ENCODE data around the gene KRTAP5-9. TPM values are rescaled to one million over a fixed set of nuclear protein-coding genes. Genes with fewer than 3 reads are reported as not detected.

Gene KRTAP5-9
- total and polyA plus RNA-seq, 2 of the 8 experiments (the other 6 are each of a cell fraction or from before 2014, with no cell fraction given): 0.11 TPM; not detected in 1

DNA sequence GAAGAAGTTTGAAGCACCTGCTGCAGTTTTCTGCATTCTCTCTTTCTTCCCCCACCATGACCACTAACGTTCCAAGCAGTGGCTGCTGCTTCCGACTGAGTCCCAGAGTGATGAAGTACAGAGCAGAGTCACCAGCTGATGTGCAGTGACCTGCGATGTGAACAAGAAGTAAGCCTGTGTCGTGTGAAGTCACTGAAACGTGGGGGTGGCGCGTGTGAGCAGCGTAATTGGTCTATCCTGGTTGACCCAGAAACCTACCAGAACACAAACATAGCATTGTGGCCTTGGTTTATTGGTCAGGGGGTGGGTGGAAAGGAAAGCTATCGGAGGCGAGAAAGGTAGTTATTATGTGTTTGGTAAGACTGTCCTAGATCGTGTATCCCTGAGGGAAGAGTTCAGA, 17.6 kb upstream of the KRTAP5-9 start:
- Histone ChIP-seq H3K18ac (ENCODE audit: extremely low read depth, low read length) (no peak overlapping the region), H2BK5ac (ENCODE audit: low read depth, low read length) (no peak overlapping the region), H3K4me3 (ENCODE audit: extremely low read depth in 1 of 4, insufficient read depth in 2 of 4, low read depth in 3 of 4, low read length in 4 of 4) (no peak overlapping the region), H3K9ac (replicated peaks in 1 of 4; ENCODE audit: extremely low read depth in 1 of 4, low read depth in 3 of 4, low read length in 3 of 4) (no peak overlapping the region), H3K79me2 (ENCODE audit: control insufficient read depth in 1 of 2, insufficient read depth in 2 of 2, low read length in 2 of 2) (no peaks in the 10 kb centered on the region), H4K8ac (ENCODE audit: extremely low read depth, insufficient read depth, low read length) (no peak overlapping the region), H4K91ac (replicated peaks; ENCODE audit: insufficient read length, low read length) (no peak overlapping the region), H3K27me3 (replicated peaks in 1 of 4; ENCODE audit: control insufficient read depth in 3 of 4, extremely low read depth in 1 of 4, insufficient read depth in 3 of 4, low read length in 3 of 4) (no peaks in the 10 kb centered on the region), H2AFZ (ENCODE audit: low read length) (no peak overlapping the region), H2BK120ac (replicated peaks; ENCODE audit: low read depth, low read length) (no peak overlapping the region), H3K56ac (replicated peaks; ENCODE audit: insufficient read length, low read depth, low read length) (no peak overlapping the region), H2AK5ac (ENCODE audit: low read depth, low read length) (no peak overlapping the region), H3K9me3 (ENCODE audit: insufficient read depth in 2 of 2, low read depth in 1 of 2, low read length in 1 of 2) (no peaks in the 10 kb centered on the region), H3K27ac (ENCODE audit: low read depth, low read length) (no peak overlapping the region), H3K14ac (ENCODE audit: insufficient read length) (no peak overlapping the region), H4K20me1 (replicated peaks in 1 of 2; ENCODE audit: control insufficient read depth in 1 of 2, insufficient read depth in 2 of 2, low read length in 2 of 2) (no peaks in the 10 kb centered on the region), H3K36me3 (ENCODE audit: control insufficient read depth in 2 of 4, insufficient read depth in 4 of 4, low read length in 3 of 4) (no peaks in the 10 kb centered on the region), H3K23me2 (ENCODE audit: low read depth, low read length) (no peaks in the 10 kb centered on the region; the same call in 1 of the 2 replicates), H4K5ac (ENCODE audit: insufficient read length, low read depth, low read length) (no peak overlapping the region), H3K4me2 (ENCODE audit: insufficient read depth in 1 of 2, low read depth in 2 of 2, low read length in 2 of 2) (no peak overlapping the region), H2BK20ac (ENCODE audit: low read length) (no peak overlapping the region), H3K4ac (replicated peaks; ENCODE audit: insufficient read length, low read depth, low read length) (no peak overlapping the region), H3K23ac (ENCODE audit: insufficient read length) (no peak overlapping the region), H2BK15ac (ENCODE audit: low read length) (no peak overlapping the region), H3K79me1 (ENCODE audit: low read depth, low read length) (no peaks in the 10 kb centered on the region), H2BK12ac (ENCODE audit: low read depth, low read length) (no peak overlapping the region), H3K4me1 (replicated peaks in 1 of 4; ENCODE audit: control insufficient read depth in 3 of 4, insufficient read depth in 4 of 4, low read length in 3 of 4) (no peaks in the 10 kb centered on the region)
- ChIA-PET POLR2A (ENCODE audit: partially characterized antibody) (no interaction called here), CTCF (ENCODE audit: partially characterized antibody) (interaction anchor here (1.2 to 1.7 kb wide), 2 partner anchors 11 to 33 kb away, joined by 3 to 5 read pairs; no protein-coding TSS in a partner anchor)
- no peak for FAIRE-seq
- peak in 1 of 2 experiments; percentile 13 for DNase-seq (ENCODE audit: low read depth in 1 of 2, low spot score in 2 of 2)
- WGBS, 2 experiments (ENCODE audit: extremely low coverage in 1 of 2, insufficient coverage in 1 of 2, insufficient read length in 1 of 2, insufficient replicate concordance in 2 of 2, low coverage in 1 of 2, low lambda C conversion rate in 2 of 2, missing lambda C conversion rate in 1 of 2): 91% methylated on average over 11 of the region's 11 CpGs; no CpG with 5 or more reads in 1 of the 2 experiments
- no peak for TF ChIP-seq BRCA1 (IDR thresholded peaks at IDR 0.05; ENCODE audit: low read depth, low read length)
- no peak for TF ChIP-seq CBX8 (IDR thresholded peaks at IDR 0.05; ENCODE audit: borderline replicate concordance, low read depth, low read length)
- TF ChIP-seq HDAC6 (IDR thresholded peaks at IDR 0.05; ENCODE audit: low read depth, low read length): no peak
- TF ChIP-seq SP4 (IDR thresholded peaks at IDR 0.05; ENCODE audit: low read length): no peak
- TF ChIP-seq PHF8 (conservative IDR thresholded peaks at IDR 0.05; ENCODE audit: low read depth, low read length): no peak
- no peak for TF ChIP-seq CHD2 (IDR thresholded peaks at IDR 0.05; ENCODE audit: low read length)
- TF ChIP-seq RNF2 (IDR thresholded peaks at IDR 0.05; ENCODE audit: borderline replicate concordance, low read depth, low read length, missing control alignments, poor library complexity, severe bottlenecking): no peak
- no peak for TF ChIP-seq SUZ12 (IDR thresholded peaks at IDR 0.05; ENCODE audit: low read length)
- TF ChIP-seq TBP (IDR thresholded peaks at IDR 0.05; ENCODE audit: low read depth, low read length): no peak
- no peak for TF ChIP-seq SP2 (IDR thresholded peaks at IDR 0.05; ENCODE audit: low read length)
- TF ChIP-seq CTBP2 (IDR thresholded peaks at IDR 0.05; ENCODE audit: borderline replicate concordance, insufficient read depth, insufficient read length, low read length): no peak
- TF ChIP-seq MAFK (IDR thresholded peaks at IDR 0.05; ENCODE audit: low read depth, low read length): no peak
- no peak for TF ChIP-seq POU5F1 (IDR thresholded peaks at IDR 0.05; ENCODE audit: low read depth, low read length)
- TF ChIP-seq RXRA (IDR thresholded peaks at IDR 0.05; ENCODE audit: insufficient read depth, low read depth, low read length): no peak
- TF ChIP-seq ZNF274 (IDR thresholded peaks at IDR 0.05; ENCODE audit: borderline replicate concordance, extremely low read depth, low read length): no peak

All from H1 (cell line).